Fibroblast of skin of abdomen (primary cell): Measurements from ENCODE around the gene HBG1.
A peak's percentile ranks its signal among the peaks of the same experiment; 100 is the strongest.

Experiments used
- DNase-seq: peaks from one replicate; pipeline ENCODE4 v3.0.0-alpha.2; 2013

HBG1 gene

DNA sequence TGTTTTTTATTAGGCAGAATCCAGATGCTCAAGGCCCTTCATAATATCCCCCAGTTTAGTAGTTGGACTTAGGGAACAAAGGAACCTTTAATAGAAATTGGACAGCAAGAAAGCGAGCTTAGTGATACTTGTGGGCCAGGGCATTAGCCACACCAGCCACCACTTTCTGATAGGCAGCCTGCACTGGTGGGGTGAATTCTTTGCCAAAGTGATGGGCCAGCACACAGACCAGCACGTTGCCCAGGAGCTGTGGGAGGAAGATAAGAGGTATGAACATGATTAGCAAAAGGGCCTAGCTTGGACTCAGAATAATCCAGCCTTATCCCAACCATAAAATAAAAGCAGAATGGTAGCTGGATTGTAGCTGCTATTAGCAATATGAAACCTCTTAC lies 24.2 kb downstream of the HBG1 start:
- no peak for DNase-seq

DNA sequence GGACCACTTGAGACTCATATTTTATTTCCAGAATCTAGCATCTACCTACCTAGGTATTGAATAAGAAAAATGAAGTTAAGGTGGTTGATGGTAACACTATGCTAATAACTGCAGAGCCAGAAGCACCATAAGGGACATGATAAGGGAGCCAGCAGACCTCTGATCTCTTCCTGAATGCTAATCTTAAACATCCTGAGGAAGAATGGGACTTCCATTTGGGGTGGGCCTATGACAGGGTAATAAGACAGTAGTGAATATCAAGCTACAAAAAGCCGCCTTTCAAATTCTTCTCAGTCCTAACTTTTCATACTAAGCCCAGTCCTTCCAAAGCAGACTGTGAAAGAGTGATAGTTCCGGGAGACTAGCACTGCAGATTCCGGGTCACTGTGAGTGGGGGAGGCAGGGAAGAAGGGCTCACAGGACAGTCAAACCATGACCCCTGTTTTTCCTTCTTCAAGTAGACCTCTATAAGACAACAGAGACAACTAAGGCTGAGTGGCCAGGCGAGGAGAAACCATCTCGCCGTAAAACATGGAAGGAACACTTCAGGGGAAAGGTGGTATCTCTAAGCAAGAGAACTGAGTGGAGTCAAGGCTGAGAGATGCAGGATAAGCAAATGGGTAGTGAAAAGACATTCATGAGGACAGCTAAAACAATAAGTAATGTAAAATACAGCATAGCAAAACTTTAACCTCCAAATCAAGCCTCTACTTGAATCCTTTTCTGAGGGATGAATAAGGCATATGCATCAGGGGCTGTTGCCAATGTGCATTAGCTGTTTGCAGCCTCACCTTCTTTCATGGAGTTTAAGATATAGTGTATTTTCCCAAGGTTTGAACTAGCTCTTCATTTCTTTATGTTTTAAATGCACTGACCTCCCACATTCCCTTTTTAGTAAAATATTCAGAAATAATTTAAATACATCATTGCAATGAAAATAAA lies 24.8 kb downstream of the HBG1 start:
- no peak for DNase-seq

DNA sequence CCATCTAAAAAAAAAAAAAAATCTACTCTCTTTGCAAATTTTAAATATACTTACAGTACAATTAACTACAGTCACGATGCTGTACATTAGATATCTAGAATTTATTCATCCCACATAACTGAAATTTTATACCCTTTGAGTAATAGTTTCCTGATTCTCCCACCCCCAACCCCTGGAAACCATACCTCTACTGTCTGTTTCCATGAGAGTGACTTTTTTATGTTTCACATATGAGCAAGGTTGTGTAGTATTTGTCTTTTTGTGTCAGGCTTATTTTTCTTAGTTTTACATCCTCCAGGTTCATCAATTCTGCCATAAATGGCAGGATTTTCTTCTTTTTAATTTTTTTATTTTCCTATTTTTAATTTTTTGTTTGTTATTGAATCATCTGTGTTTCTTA lies 26.0 kb downstream of the HBG1 start:
- DNase-seq: no peak

DNA sequence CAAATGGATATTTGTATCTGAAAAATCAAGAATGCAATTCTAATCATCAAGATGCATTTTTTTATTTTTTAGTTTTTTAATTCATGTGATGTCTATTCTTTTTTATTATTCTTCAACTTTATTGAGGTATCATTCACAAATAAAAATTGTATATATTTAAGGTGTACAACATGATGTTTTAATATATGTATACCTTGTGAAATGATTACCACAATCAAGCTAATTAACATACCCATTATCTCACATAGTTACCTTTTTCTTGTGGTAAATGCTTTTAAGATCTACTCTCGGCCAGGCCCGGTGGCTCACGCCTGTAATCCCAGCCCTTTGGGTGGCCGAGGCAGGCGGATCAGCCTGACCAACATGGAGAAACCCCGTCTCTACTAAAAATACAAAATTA lies 26.5 kb downstream of the HBG1 start:
- DNase-seq: no peak

DNA sequence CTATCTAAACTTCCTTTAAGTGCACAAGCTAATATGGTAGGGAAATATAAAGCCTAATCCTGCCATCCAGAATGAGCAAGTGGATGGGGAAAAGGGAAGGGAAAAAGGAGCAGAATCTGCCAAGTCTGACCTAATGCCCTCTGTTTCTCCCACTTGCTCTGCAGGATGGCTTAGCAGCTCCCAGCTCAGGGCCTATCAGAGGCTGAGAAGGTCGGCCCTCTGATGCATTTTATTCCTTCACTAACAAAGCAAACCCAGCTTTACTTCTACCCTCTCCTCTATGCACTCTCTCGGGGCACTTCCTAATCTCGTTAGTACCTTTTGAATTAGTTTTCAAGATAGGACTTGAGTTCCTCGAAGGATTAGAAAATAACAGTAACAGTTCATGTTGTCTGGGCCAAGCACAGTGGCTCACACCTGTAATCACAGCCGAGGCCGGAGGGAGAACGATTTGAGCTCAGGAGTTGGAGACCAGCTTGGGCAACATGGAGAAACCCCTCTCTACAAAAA lies 39.2 kb downstream of the HBG1 start:
- DNase-seq: no peak

DNA sequence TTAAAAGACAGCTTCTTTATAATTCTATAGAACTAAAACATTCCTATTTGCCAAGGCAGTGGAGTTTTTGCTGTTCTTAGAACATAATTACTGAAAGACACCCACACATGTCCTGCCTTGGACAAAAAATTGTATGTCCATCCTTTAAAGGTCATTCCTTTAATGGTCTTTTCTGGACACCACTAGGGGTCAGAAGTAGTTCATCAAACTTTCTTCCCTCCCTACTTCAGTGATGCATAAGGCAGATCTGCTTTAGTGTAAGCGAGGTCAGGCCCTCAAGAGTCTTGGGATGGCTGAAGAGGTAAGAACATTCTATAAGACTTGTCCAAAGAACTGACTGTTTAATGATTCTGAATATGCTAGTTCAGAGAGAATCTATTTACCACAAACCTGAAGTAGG lies 44.9 kb downstream of the HBG1 start:
- DNase-seq: peak; percentile 53

DNA sequence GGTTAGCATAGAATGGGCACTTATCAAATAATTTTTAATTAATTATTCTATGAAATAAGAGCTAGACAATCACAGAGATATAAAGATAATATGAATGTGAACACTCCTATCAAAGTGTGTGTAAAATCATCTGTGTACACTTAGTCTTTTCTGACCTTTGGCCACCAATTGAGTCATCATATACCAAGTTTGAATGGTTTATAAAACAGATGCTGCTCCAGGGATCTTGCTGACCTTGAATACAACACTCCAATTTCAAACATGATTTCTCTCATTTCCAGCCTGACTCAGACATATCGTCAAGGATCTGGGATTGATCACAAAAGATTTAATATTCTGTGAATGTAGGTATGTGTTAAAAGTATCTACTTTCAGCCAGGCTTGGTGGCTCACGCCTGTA lies 46.3 kb downstream of the HBG1 start:
- DNase-seq: no peak

DNA sequence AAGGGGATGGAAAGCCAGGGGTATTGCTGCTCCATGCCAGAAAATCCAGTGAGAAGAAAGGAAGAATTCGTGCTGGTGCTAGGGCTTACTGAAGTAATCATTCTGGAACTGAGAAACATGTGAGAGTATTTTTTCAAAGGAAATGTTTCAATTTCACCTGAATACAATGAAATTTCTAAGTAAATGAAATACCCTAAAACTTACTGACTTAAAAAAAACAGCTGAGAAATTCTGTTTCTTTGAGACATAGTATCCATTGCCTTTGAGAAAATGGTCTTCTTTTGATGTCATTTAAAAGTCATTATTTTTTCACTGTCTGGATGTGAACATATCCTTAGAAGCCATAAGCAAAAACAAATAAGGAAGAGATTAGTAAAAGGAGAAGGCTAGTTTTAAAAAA lies 49.1 kb downstream of the HBG1 start, which contains the start of gene OR51V1:
TSS of gene OR51V1 (minus strand) at position 101 of the 400 bp plus-strand sequence. CDS start at position 101, 0 bp downstream.
- DNase-seq: no peak

DNA sequence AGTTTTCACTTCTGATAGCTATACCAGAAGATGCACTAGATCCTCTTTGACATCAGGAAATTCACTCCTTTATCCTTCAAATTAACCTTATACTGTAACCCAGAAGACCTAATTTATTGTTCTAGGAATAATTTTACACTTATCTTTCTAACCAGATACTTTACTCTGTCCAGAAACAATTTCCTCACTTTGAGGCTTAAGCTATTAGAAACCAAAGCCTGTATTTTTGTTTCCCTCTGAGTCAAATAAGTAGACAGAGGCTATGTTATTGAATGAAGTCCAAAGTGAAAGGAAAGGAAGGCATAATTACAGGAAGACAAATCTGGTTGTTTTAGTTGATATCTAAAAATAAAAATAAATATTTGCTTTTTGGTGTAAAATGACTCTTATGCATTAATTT lies 51.4 kb downstream of the HBG1 start:
- DNase-seq: no peak
